ENCODE measurements around the gene DYNC1LI1. TPM values are rescaled to one million over a fixed set of nuclear protein-coding genes. Genes with fewer than 3 reads are reported as not detected.

Gene DYNC1LI1
- total and polyA plus RNA-seq, 2 experiments from 2014 or later = 45.1 to 48.0 TPM

GRCh38 chr3:32495085-32495484 lies 75.6 kb downstream of the DYNC1LI1 start:
- H4K20me1 ChIP-seq (replicated peaks; ENCODE audit: insufficient read depth) = no peaks in the 10 kb centered on the region; the same call in 1 of the 2 replicates
- H3K36me3 ChIP-seq (ENCODE audit: insufficient read depth) = no peaks in the 10 kb centered on the region
- H3K9me2 ChIP-seq (ENCODE audit: insufficient read depth) = no peaks in the 10 kb centered on the region
- Mint-ChIP-seq H3K27ac (no peak overlapping the region), H3K27me3 (ENCODE audit: insufficient read depth, low read depth, poor library complexity) (no peaks in the 10 kb centered on the region), H3K36me3 (ENCODE audit: low read depth) (peaks cover 6% of the 10 kb centered on the region; the same call in 2 of the 3 replicates), H3K4me3 (no peak overlapping the region), H3K9me3 (no peaks in the 10 kb centered on the region), H3K4me1 (no peaks in the 10 kb centered on the region)
- no peak overlapping the region for H2AFZ ChIP-seq
- ATAC-seq (no peak), DNase-seq (ENCODE audit: low spot score) (no peak)
- H3K79me2 ChIP-seq (replicated peaks; ENCODE audit: insufficient read depth) = peaks cover 69% of the 10 kb centered on the region
- no peaks in the 10 kb centered on the region for H3K4me1 ChIP-seq (ENCODE audit: insufficient read depth)
- H3K4me3 ChIP-seq = no peak overlapping the region
- H3F3A ChIP-seq (replicated peaks; ENCODE audit: low read depth) = no peaks in the 10 kb centered on the region
- H3K27ac ChIP-seq (ENCODE audit: low read depth) = no peak overlapping the region
- H3K4me2 ChIP-seq = no peak overlapping the region
- TF ChIP-seq CREB1 (CRISPR knock-in tag; IDR thresholded peaks at IDR 0.05; ENCODE audit: low read depth) = no peak
- TF ChIP-seq, protein P1, sequence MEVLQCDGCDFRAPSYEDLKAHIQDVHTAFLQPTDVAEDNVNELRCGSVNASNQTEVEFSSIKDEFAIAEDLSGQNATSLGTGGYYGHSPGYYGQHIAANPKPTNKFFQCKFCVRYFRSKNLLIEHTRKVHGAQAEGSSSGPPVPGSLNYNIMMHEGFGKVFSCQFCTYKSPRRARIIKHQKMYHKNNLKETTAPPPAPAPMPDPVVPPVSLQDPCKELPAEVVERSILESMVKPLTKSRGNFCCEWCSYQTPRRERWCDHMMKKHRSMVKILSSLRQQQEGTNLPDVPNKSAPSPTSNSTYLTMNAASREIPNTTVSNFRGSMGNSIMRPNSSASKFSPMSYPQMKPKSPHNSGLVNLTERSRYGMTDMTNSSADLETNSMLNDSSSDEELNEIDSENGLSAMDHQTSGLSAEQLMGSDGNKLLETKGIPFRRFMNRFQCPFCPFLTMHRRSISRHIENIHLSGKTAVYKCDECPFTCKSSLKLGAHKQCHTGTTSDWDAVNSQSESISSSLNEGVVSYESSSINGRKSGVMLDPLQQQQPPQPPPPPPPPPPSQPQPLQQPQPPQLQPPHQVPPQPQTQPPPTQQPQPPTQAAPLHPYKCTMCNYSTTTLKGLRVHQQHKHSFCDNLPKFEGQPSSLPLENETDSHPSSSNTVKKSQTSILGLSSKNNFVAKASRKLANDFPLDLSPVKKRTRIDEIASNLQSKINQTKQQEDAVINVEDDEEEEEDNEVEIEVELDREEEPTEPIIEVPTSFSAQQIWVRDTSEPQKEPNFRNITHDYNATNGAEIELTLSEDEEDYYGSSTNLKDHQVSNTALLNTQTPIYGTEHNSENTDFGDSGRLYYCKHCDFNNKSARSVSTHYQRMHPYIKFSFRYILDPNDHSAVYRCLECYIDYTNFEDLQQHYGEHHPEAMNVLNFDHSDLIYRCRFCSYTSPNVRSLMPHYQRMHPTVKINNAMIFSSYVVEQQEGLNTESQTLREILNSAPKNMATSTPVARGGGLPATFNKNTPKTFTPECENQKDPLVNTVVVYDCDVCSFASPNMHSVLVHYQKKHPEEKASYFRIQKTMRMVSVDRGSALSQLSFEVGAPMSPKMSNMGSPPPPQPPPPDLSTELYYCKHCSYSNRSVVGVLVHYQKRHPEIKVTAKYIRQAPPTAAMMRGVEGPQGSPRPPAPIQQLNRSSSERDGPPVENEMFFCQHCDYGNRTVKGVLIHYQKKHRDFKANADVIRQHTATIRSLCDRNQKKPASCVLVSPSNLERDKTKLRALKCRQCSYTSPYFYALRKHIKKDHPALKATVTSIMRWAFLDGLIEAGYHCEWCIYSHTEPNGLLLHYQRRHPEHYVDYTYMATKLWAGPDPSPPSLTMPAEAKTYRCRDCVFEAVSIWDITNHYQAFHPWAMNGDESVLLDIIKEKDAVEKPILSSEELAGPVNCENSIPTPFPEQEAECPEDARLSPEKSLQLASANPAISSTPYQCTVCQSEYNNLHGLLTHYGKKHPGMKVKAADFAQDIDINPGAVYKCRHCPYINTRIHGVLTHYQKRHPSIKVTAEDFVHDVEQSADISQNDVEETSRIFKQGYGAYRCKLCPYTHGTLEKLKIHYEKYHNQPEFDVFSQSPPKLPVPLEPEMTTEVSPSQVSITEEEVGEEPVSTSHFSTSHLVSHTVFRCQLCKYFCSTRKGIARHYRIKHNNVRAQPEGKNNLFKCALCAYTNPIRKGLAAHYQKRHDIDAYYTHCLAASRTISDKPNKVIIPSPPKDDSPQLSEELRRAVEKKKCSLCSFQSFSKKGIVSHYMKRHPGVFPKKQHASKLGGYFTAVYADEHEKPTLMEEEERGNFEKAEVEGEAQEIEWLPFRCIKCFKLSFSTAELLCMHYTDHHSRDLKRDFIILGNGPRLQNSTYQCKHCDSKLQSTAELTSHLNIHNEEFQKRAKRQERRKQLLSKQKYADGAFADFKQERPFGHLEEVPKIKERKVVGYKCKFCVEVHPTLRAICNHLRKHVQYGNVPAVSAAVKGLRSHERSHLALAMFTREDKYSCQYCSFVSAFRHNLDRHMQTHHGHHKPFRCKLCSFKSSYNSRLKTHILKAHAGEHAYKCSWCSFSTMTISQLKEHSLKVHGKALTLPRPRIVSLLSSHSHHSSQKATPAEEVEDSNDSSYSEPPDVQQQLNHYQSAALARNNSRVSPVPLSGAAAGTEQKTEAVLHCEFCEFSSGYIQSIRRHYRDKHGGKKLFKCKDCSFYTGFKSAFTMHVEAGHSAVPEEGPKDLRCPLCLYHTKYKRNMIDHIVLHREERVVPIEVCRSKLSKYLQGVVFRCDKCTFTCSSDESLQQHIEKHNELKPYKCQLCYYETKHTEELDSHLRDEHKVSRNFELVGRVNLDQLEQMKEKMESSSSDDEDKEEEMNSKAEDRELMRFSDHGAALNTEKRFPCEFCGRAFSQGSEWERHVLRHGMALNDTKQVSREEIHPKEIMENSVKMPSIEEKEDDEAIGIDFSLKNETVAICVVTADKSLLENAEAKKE (CRISPR knock-in tag; IDR thresholded peaks at IDR 0.05) = no peak
- no peak for TF ChIP-seq JUNB (IDR thresholded peaks at IDR 0.05; ENCODE audit: unreplicated experiment)
- TF ChIP-seq, protein P2, sequence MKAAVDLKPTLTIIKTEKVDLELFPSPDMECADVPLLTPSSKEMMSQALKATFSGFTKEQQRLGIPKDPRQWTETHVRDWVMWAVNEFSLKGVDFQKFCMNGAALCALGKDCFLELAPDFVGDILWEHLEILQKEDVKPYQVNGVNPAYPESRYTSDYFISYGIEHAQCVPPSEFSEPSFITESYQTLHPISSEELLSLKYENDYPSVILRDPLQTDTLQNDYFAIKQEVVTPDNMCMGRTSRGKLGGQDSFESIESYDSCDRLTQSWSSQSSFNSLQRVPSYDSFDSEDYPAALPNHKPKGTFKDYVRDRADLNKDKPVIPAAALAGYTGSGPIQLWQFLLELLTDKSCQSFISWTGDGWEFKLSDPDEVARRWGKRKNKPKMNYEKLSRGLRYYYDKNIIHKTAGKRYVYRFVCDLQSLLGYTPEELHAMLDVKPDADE (IDR thresholded peaks at IDR 0.05) = no peak
- H3K27me3 ChIP-seq (ENCODE audit: insufficient read depth) = no peaks in the 10 kb centered on the region

Measured in GM23338 (cell line).